Activated CD4-positive, alpha-beta T cell treated with anti-CD3 and anti-CD28 coated beads, Interleukin-2, amount 10 ng/mL, durations not matched to agents 24 days and 14 days (primary cell): ENCODE measurements around the gene OR52K1. TPM values are rescaled to one million over a fixed set of nuclear protein-coding genes. Genes with fewer than 3 reads are reported as not detected.

ENCODE experiments used
- DNase-seq: peaks from one replicate; pipeline ENCODE4 v3.0.0; 2022
- H3K27ac Mint-ChIP-seq: one replicate; pipeline ENCODE4 v1.8.0; 2022; ENCODE audit warnings: mild to moderate bottlenecking, mixed read lengths
- H3K27me3 Mint-ChIP-seq: one replicate; pipeline ENCODE4 v1.8.0; 2022; ENCODE audit warnings: mixed read lengths
- H3K36me3 Mint-ChIP-seq: one replicate; pipeline ENCODE4 v1.8.0; 2022; ENCODE audit warnings: low read depth, mild to moderate bottlenecking, mixed read lengths
- H3K4me1 Mint-ChIP-seq: one replicate; pipeline ENCODE4 v1.8.0; 2021; ENCODE audit warnings: mixed read lengths
- H3K4me3 Mint-ChIP-seq: one replicate; pipeline ENCODE4 v1.8.0; 2022; ENCODE audit warnings: mild to moderate bottlenecking, moderate library complexity, mixed read lengths
- H3K9me3 Mint-ChIP-seq: one replicate; pipeline ENCODE4 v1.8.0; 2021; ENCODE audit warnings: mixed read lengths
- intact Hi-C: fragments of 100-400 bp; cut with micrococcal nuclease; formaldehyde crosslinking; loops from one replicate; pipeline ENCODE4 v1.15.1; 2023
- total RNA-seq: library from RNA; stranded (reverse); gene quantifications from 2 replicates; pipeline ENCODE4 v1.2.3, GENCODE V29; 2022

The OR52K1 gene
- total RNA-seq, result not detected in 2 replicates

DNA sequence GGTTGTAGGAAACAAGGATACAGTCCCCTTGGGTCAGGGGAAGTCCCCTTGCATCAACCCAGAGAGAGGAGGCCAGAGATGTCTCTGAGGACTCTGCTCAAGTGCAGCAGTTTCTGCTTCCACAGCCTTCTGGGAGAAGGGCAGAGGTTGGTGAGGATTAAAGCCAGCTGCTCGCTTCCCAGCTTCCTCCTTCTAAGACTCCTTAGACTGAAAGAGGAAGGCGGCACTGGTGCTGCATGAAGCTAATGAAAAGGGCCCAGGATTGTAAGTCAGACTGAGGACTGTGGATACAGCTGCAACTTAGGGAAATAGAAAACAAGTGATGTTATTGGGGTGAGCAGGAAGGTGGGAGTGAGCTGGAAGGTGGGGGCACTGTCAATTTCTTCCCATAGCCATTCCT, at the start of gene OR52K1:
TSS of gene OR52K1 (plus strand) at position 202 of the 400 bp plus-strand sequence. CDS start 6,255 bp downstream, outside the sequence.
- no peak within 1 kb of the TSS for H3K4me3 Mint-ChIP-seq
- no peaks in the 10 kb centered on the region for H3K9me3 Mint-ChIP-seq
- H3K36me3 Mint-ChIP-seq, result no peaks in the 10 kb centered on the region
- intact Hi-C loops, result no loop called here
- peaks cover 6% of the 10 kb centered on the region for H3K4me1 Mint-ChIP-seq
- H3K27ac Mint-ChIP-seq, result no peak within 1 kb of the TSS
- peaks cover 1% of the 10 kb centered on the region for H3K27me3 Mint-ChIP-seq
- DNase-seq, result no peak

DNA sequence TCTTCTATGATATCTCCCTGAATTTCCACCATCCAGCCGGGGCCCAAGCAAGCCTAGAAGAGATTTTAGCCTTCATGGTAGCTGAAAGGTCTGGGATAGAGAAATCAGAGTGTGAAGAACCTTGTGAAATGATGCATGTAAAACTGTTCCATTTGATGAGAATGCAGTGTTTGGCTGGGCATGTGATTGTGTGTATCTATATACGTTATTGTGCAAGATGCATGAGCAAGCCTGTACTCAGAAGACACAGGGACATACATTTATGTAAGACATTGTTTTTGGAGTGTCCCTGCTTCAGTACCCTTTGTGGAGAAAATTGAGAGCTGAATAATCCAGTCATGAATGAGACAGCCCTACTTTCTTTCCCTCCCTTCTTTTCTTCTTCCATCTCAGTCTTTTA, 48.6 kb upstream of the OR52K1 start:
- no peaks in the 10 kb centered on the region for H3K4me1 Mint-ChIP-seq
- intact Hi-C loops, result no loop called here
- H3K9me3 Mint-ChIP-seq, result no peaks in the 10 kb centered on the region
- H3K36me3 Mint-ChIP-seq, result no peaks in the 10 kb centered on the region
- H3K27ac Mint-ChIP-seq, result no peak overlapping the region
- peaks cover 15% of the 10 kb centered on the region for H3K27me3 Mint-ChIP-seq
- H3K4me3 Mint-ChIP-seq, result no peak overlapping the region
- DNase-seq, result no peak

- H3K4me1 Mint-ChIP-seq, result no peaks in the 10 kb centered on the region
- H3K27ac Mint-ChIP-seq, result no peak overlapping the region
- DNase-seq, result no peak
- intact Hi-C loops, result no loop called here
- H3K27me3 Mint-ChIP-seq, result peaks cover 19% of the 10 kb centered on the region
- H3K36me3 Mint-ChIP-seq, result no peaks in the 10 kb centered on the region
- H3K4me3 Mint-ChIP-seq, result no peak overlapping the region
- peaks cover 2% of the 10 kb centered on the region for H3K9me3 Mint-ChIP-seq
Observed at GRCh38 chr11:4436411-4436810, 46.0 kb upstream of the OR52K1 start.

DNA sequence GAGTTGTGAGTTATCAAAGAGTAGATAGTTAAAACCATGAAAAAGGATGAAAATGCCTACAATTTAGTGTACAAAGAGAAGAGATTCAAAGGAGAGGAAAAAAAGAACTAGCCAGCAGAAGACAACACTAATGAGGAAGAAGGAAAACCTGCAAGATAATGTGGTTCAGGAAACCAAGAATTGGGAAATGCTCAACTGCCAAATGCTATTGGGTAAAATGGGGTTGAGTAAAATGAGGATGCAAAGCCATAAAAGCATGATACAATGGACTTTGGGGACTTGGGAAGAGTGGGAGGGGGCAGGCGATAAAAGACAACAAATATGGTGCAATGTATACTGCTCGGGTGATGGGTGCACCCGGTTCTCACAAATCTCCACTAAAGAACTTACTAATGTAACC, 40.9 kb upstream of the OR52K1 start:
- no peaks in the 10 kb centered on the region for H3K36me3 Mint-ChIP-seq
- DNase-seq, result no peak
- no peak overlapping the region for H3K4me3 Mint-ChIP-seq
- no peak overlapping the region for H3K27ac Mint-ChIP-seq
- H3K4me1 Mint-ChIP-seq, result no peaks in the 10 kb centered on the region
- intact Hi-C loops, result no loop called here
- peaks cover 9% of the 10 kb centered on the region for H3K27me3 Mint-ChIP-seq
- H3K9me3 Mint-ChIP-seq, result peaks cover 4% of the 10 kb centered on the region

DNA sequence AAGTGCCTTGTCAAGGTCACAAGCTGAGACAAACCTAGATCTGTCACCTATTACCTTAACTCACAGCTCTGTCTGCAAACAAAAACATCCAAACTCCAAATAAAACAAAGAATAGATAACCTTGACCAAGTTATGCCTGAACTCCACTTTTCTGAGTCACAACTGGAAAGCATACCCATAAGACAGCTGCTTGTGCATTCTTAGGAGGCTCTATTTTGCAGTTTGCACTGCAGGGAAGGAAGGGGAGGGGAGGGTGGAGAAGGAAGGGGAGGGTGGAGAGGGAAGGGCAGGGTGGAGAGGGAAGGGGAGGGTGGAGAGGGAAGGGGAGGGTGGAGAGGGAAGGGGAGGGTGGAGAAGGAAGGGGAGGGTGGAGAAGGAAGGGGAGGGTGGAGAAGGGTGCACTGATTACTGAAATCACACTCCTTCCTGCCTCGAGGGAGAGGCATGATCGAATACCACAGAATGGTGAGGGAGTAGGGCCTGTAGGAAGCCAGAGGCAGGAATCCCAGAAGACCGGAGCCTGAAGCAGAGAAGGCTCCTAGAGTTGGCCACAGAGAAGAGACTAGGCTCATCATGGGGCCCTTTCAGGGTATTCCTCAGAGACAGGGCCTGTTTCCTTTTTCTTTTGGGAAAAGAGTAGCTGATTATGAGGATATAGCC, 39.1 kb upstream of the OR52K1 start:
- Mint-ChIP-seq H3K27me3 (peaks cover 6% of the 10 kb centered on the region), H3K9me3 (peaks cover 4% of the 10 kb centered on the region), H3K27ac (no peak overlapping the region), H3K36me3 (no peaks in the 10 kb centered on the region), H3K4me1 (no peaks in the 10 kb centered on the region), H3K4me3 (no peak overlapping the region)
- DNase-seq, result no peak
- intact Hi-C loops, result no loop called here

- DNase-seq, result no peak
- Mint-ChIP-seq H3K4me3 (no peak within 1 kb of the TSS), H3K9me3 (peaks cover 4% of the 10 kb centered on the region), H3K36me3 (peaks cover under 1% of the 10 kb centered on the region), H3K27me3 (no peaks in the 10 kb centered on the region), H3K4me1 (peaks cover 1% of the 10 kb centered on the region), H3K27ac (no peak within 1 kb of the TSS)
- intact Hi-C loops, result no loop called here
Observed at GRCh38 chr11:4448995-4449394, 33.5 kb upstream of the OR52K1 start, which contains the start of gene OR52K2. Gene OR52K2, plus strand, starts transcription at chr11:4449295. Its CDS starts 45 bp downstream, at chr11:4449340.

- intact Hi-C loops, result no loop called here
Observed at GRCh38 chr11:4453118-4453517, 29.3 kb upstream of the OR52K1 start.

DNA sequence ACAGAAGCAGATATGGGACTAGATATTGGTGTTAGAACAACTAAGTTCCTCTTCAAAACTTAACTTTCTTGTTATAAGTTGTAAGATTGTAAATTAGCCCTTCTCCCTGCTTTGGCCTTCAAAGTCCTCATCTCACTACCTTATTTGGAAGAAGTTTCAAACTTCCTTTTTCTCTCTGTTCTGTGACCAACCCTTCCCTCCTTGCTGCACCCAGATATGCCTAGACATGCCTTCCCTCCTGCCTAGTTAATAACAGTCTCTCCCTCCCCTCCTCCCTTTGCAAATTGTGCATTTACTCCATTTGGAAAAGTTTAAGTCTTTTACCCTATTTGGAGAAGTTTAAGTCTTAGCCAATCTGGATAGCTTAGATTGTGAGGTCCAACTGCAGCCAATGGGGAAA, 28.4 kb upstream of the OR52K1 start:
- H3K4me1 Mint-ChIP-seq, result peaks cover 7% of the 10 kb centered on the region
- H3K36me3 Mint-ChIP-seq, result peaks cover 2% of the 10 kb centered on the region
- intact Hi-C loops, result no loop called here
- no peaks in the 10 kb centered on the region for H3K27me3 Mint-ChIP-seq
- DNase-seq, result no peak
- no peak overlapping the region for H3K27ac Mint-ChIP-seq
- no peak overlapping the region for H3K4me3 Mint-ChIP-seq
- H3K9me3 Mint-ChIP-seq, result peaks cover 16% of the 10 kb centered on the region

More at GRCh38 chr11:4453118-4453517, 29.3 kb upstream of the OR52K1 start:
- Mint-ChIP-seq H3K27ac (no peak overlapping the region), H3K36me3 (peaks cover 2% of the 10 kb centered on the region), H3K27me3 (no peaks in the 10 kb centered on the region), H3K4me1 (peaks cover 6% of the 10 kb centered on the region), H3K9me3 (peaks cover 16% of the 10 kb centered on the region), H3K4me3 (no peak overlapping the region)
- DNase-seq, result no peak

- DNase-seq, result no peak
- H3K4me3 Mint-ChIP-seq, result no peak overlapping the region
- H3K36me3 Mint-ChIP-seq, result peaks cover 2% of the 10 kb centered on the region
- intact Hi-C loops, result no loop called here
- peaks cover 10% of the 10 kb centered on the region for H3K4me1 Mint-ChIP-seq
- no peaks in the 10 kb centered on the region for H3K27me3 Mint-ChIP-seq
- H3K9me3 Mint-ChIP-seq, result peaks cover 16% of the 10 kb centered on the region
- H3K27ac Mint-ChIP-seq, result no peak overlapping the region
Observed at GRCh38 chr11:4455419-4455818, 27.0 kb upstream of the OR52K1 start.

DNA sequence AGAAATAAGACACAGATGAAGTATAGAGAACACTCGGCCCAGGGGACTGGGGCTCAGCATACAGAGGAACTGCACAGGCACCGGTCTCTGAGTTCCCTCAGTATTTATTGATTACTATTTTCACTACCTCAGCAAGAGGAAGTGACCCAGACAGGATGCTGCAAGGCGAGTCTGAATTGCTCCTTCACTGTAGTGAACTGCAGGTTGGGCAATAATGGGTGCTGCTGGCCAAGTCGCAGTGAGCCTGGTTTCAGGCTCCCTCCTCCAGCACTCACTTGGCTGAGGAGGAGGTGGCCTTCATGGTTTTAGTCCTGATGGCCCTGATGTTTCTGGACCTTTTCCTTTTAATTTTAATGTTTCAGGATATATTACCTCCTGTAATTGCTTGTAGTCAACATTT, 22.9 kb upstream of the OR52K1 start:
- intact Hi-C loops, result no loop called here
- peak; percentile 57 for DNase-seq
- no peak overlapping the region for H3K4me3 Mint-ChIP-seq
- peaks cover 3% of the 10 kb centered on the region for H3K36me3 Mint-ChIP-seq
- no peak overlapping the region for H3K27ac Mint-ChIP-seq
- H3K27me3 Mint-ChIP-seq, result no peaks in the 10 kb centered on the region
- H3K4me1 Mint-ChIP-seq, result peaks cover 10% of the 10 kb centered on the region
- peaks cover 28% of the 10 kb centered on the region for H3K9me3 Mint-ChIP-seq

- H3K36me3 Mint-ChIP-seq, result peaks cover 3% of the 10 kb centered on the region
- no peak overlapping the region for H3K27ac Mint-ChIP-seq
- DNase-seq, result no peak
- H3K4me3 Mint-ChIP-seq, result no peak overlapping the region
- H3K27me3 Mint-ChIP-seq, result no peaks in the 10 kb centered on the region
- intact Hi-C loops, result no loop called here
- peaks cover 33% of the 10 kb centered on the region for H3K9me3 Mint-ChIP-seq
- peaks cover 10% of the 10 kb centered on the region for H3K4me1 Mint-ChIP-seq
Observed at GRCh38 chr11:4460151-4460550, 22.3 kb upstream of the OR52K1 start.

DNA sequence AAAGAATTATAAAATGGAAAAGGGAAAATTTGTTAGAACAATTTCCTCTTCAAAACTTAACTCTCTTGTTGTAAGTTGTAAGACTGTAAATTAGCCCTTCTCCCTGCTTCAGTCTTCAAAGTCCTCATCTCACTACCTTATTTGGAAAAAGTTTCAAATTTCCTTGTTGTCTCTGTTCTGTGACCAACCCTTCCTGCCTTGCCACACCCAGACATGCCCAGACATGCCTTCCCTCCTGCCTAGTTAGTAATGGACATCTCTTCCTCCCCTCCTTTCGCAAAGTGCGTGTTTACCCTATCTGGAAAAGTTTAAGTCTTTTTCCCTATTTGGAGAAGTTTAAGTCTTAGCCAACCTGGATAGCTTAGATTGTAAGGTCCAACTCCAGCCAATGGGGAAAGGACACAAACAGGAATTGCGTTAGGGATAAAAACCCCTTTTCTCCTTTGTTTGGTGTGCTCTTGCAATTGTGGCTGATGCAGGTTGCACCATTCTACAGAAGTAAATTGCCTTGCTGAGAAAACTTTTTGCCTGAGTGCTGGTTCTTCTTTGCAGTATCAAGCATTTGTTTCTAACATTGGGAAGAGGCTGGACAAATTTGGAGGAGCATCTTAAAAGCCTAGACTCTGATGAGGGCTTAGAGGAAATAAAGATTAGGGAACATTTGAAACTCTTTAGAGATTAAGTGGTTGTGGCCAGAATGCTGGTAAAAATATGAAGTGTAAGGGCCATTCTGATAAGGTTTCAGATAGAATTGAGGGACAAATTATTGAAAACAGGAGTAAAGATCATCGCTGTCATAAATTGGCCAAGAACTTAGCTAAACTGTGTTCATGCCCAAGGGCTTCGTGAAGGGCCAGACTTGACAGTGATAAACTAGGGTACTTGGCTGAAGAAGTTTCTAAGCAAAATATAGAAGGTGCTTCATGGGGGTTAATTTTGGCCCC, 18.0 kb upstream of the OR52K1 start:
- Mint-ChIP-seq H3K9me3 (peaks cover 23% of the 10 kb centered on the region), H3K27ac (no peak overlapping the region), H3K27me3 (peaks cover under 1% of the 10 kb centered on the region), H3K4me3 (no peak overlapping the region), H3K36me3 (peaks cover 3% of the 10 kb centered on the region), H3K4me1 (peaks cover 3% of the 10 kb centered on the region)
- intact Hi-C loops, result no loop called here
- no peak for DNase-seq

DNA sequence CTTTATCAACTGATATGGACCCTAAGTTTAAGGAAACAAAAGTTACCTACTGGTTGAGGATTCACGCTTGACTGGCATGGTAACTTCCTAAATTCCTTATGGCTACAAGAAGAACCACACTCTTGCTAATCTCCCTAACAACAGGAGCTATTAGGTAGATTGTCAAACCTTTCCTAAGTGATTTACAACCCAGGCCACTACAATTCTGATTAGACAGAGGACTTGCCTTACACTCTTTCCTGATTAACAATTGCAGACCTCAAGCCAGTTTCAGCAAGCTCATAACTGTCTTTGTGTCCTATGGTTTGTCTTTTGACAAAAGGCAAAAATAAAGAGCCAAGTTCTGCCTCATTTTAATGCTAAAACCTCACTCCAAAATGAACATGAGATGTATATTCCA, 17.0 kb upstream of the OR52K1 start:
- Mint-ChIP-seq H3K27me3 (peaks cover 4% of the 10 kb centered on the region), H3K27ac (no peak overlapping the region), H3K4me1 (peaks cover 3% of the 10 kb centered on the region), H3K4me3 (no peak overlapping the region), H3K36me3 (peaks cover 3% of the 10 kb centered on the region), H3K9me3 (peaks cover 23% of the 10 kb centered on the region)
- DNase-seq, result no peak
- intact Hi-C loops, result no loop called here
